Caco-2 (cell line): Measurements from ENCODE around the gene GHDC. TPM values are rescaled to one million over a fixed set of nuclear protein-coding genes. Genes with fewer than 3 reads are reported as not detected.

Source experiments
- BruUV-seq: library from RNA; stranded (reverse); fragments of 400-500 nt; replicated peaks from 2 replicates; lab custom pipeline; 2021; lab: Mats Ljungman, UMichigan
- CTCF ChIA-PET: fragments of 300-600 bp; sonication (Branson Sonifier 250); formaldehyde crosslinking; loops from one replicate; lab custom pipeline; 2022; ENCODE audit warnings: antibody characterized with exemption; lab: Charles Lee
- POLR2A ChIA-PET: fragments of 300-600 bp; sonication (Branson Sonifier 250); formaldehyde crosslinking; loops from one replicate; lab custom pipeline; 2022; ENCODE audit warnings: antibody characterized with exemption; lab: Charles Lee
- DNase-seq, 2 experiments: peaks; one replicate each; pipeline versions ENCODE4 v3.0.0 to v3.0.0-alpha.2; 2020 to 2022
- H3K27me3 ChIP-seq: replicated peaks from 2 replicates; pipeline ENCODE4 v1.6.0; 2011; ENCODE audit warnings: low read length; ENCODE audit not compliant: control insufficient read depth, insufficient read depth
- H3K36me3 ChIP-seq: 2 replicates; pipeline ENCODE4 v1.5.1; 2011; ENCODE audit warnings: low read length; ENCODE audit not compliant: control insufficient read depth, insufficient read depth
- H3K4me1 ChIP-seq: fragments of 250-450 bp; sonication (Bioruptor Pico); 2 replicates; pipeline ENCODE4 v1.5.1; 2020; ENCODE audit warnings: mild to moderate bottlenecking
- H3K4me3 ChIP-seq: 2 replicates; pipeline ENCODE4 v1.5.1; 2011; ENCODE audit warnings: low read depth, mild to moderate bottlenecking, control low read depth, low read length
- H3K9me3 ChIP-seq: fragments of 250-450 bp; sonication (Bioruptor Pico); 2 replicates; pipeline ENCODE4 v1.5.1; 2020; ENCODE audit warnings: mild to moderate bottlenecking, moderate library complexity
- H3K27ac Mint-ChIP-seq: one replicate; pipeline ENCODE4 v1.8.0; 2022; ENCODE audit warnings: mixed read lengths; ENCODE audit not compliant: unreplicated experiment
- H3K27me3 Mint-ChIP-seq: one replicate; pipeline ENCODE4 v1.8.0; 2022; ENCODE audit warnings: mixed read lengths; ENCODE audit not compliant: insufficient read depth, unreplicated experiment
- H3K36me3 Mint-ChIP-seq: one replicate; pipeline ENCODE4 v1.8.0; 2022; ENCODE audit warnings: mild to moderate bottlenecking, mixed read lengths; ENCODE audit not compliant: insufficient read depth, unreplicated experiment
- H3K4me1 Mint-ChIP-seq: one replicate; pipeline ENCODE4 v1.8.0; 2022; ENCODE audit warnings: low read depth, mixed read lengths; ENCODE audit not compliant: unreplicated experiment
- H3K4me3 Mint-ChIP-seq: one replicate; pipeline ENCODE4 v1.8.0; 2022; ENCODE audit warnings: mild to moderate bottlenecking, moderate library complexity, mixed read lengths; ENCODE audit not compliant: unreplicated experiment
- H3K9me3 Mint-ChIP-seq: one replicate; pipeline ENCODE4 v1.8.0; 2022; ENCODE audit warnings: mixed read lengths; ENCODE audit not compliant: unreplicated experiment
- intact Hi-C: fragments of 100-400 bp; cut with micrococcal nuclease; formaldehyde crosslinking; loops from one replicate; pipeline ENCODE4 v1.10.0; 2022; ENCODE audit not compliant: unreplicated experiment
- total RNA-seq: library from RNA; stranded (reverse); gene quantifications from 2 replicates; pipeline ENCODE4 v1.2.3, GENCODE V29; 2022
- TF ChIP-seq, protein P1 (sequence below), 2 experiments: fragments of 200-600 bp in 1 of 2; IDR thresholded peaks; 1 replicate in 1 of 2; 2 replicates in 1 of 2; pipeline versions ENCODE4 v1.5.1 to v1.8.0; 2011 to 2022; ENCODE audit warnings: antibody characterized with exemption in 1 of 2, control low read depth in 1 of 2, inconsistent platforms in 1 of 2, low read depth in 1 of 2, low read length in 1 of 2, mild to moderate bottlenecking in 1 of 2, moderate library complexity in 1 of 2; ENCODE audit not compliant: insufficient read depth in 1 of 2, severe bottlenecking in 1 of 2, unreplicated experiment in 1 of 2

Gene GHDC
- total RNA-seq, 1 experiment from 2014 or later = 17.7 TPM

DNA sequence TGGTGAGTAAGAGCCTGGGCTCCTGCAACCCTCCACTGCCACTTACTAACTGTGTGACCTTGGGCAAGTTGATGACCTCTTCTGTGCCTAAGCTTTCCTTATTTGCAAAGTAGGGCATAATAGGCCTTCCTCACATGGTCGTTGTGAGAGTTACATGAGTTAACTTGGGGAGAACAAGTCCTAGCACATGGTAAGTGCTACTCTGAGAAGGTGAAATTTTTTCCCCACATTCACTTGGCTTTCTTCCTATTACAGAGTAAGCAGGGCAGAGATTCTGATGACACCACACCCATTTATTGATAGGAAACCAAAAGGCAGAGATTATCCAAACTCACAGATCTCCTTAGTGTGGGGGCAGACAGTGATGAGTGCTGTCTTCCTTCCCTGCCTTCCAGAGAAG, 15.0 kb downstream of the GHDC start:
- H3K4me3 Mint-ChIP-seq = peak overlapping the region; percentile 62
- peaks cover 20% of the 10 kb centered on the region for H3K4me1 ChIP-seq

DNA sequence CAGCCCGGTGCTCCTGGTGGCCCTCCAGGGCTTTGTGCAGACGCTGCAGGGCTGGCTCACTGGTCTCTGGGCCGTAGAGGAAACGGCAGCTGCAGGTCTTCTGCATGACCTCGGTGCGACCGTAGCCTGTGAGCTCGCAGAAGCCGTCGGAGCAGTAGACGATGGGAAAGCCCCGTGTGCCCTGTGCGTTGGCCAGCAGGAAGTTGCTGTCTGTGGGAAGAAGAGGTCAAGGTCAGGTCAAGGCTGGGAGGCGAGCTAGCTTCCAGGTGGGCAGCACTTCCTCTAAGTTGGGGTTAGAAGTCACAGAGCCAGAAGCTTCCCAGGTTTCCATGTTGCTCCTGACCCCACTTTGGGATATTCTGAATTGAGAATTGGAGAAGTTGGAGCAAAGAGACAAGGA, 15.5 kb downstream of the GHDC start:
- Mint-ChIP-seq H3K27ac (no peak overlapping the region), H3K4me1 (peaks cover 11% of the 10 kb centered on the region), H3K9me3 (no peaks in the 10 kb centered on the region), H3K27me3 (peaks cover 8% of the 10 kb centered on the region), H3K36me3 (peaks cover 5% of the 10 kb centered on the region), H3K4me3 (no peak overlapping the region)
- CTCF ChIA-PET = interaction anchor here (0.6 kb wide), 1 partner anchor 99 kb away, joined by 3 read pairs; no protein-coding TSS in a partner anchor
- no peaks in the 10 kb centered on the region for H3K36me3 ChIP-seq
- H3K4me1 ChIP-seq = peaks cover 20% of the 10 kb centered on the region
- no peaks in the 10 kb centered on the region; the same call in 1 of the 2 replicates for H3K27me3 ChIP-seq
- no peak for DNase-seq
- BruUV-seq = no TSS peak
- no peaks in the 10 kb centered on the region for H3K9me3 ChIP-seq
- no peak overlapping the region for H3K4me3 ChIP-seq
- TF ChIP-seq, protein P1, sequence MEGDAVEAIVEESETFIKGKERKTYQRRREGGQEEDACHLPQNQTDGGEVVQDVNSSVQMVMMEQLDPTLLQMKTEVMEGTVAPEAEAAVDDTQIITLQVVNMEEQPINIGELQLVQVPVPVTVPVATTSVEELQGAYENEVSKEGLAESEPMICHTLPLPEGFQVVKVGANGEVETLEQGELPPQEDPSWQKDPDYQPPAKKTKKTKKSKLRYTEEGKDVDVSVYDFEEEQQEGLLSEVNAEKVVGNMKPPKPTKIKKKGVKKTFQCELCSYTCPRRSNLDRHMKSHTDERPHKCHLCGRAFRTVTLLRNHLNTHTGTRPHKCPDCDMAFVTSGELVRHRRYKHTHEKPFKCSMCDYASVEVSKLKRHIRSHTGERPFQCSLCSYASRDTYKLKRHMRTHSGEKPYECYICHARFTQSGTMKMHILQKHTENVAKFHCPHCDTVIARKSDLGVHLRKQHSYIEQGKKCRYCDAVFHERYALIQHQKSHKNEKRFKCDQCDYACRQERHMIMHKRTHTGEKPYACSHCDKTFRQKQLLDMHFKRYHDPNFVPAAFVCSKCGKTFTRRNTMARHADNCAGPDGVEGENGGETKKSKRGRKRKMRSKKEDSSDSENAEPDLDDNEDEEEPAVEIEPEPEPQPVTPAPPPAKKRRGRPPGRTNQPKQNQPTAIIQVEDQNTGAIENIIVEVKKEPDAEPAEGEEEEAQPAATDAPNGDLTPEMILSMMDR (IDR thresholded peaks at IDR 0.05; ENCODE audit: insufficient read depth in 1 of 2, low read depth in 1 of 2, low read length in 1 of 2, severe bottlenecking in 1 of 2, unreplicated experiment in 1 of 2) = no peak
- POLR2A ChIA-PET = no interaction called here
- intact Hi-C loops = no loop called here

More for the DNA sequence above, 15.0 kb downstream of the GHDC start:
- CTCF ChIA-PET = no interaction called here
- Histone ChIP-seq H3K27me3 (no peaks in the 10 kb centered on the region; the same call in 1 of the 2 replicates), H3K36me3 (no peaks in the 10 kb centered on the region), H3K4me3 (no peak overlapping the region), H3K9me3 (no peaks in the 10 kb centered on the region)
- TF ChIP-seq, protein P1 (IDR thresholded peaks at IDR 0.05; ENCODE audit: insufficient read depth in 1 of 2, low read depth in 1 of 2, low read length in 1 of 2, severe bottlenecking in 1 of 2, unreplicated experiment in 1 of 2) = no peak
- peaks cover 5% of the 10 kb centered on the region for H3K36me3 Mint-ChIP-seq
- DNase-seq = no peak
- H3K27ac Mint-ChIP-seq = no peak overlapping the region
- H3K27me3 Mint-ChIP-seq = peaks cover 8% of the 10 kb centered on the region
- H3K9me3 Mint-ChIP-seq = no peaks in the 10 kb centered on the region
- H3K4me1 Mint-ChIP-seq = peaks cover 11% of the 10 kb centered on the region
- intact Hi-C loops = no loop called here
- no TSS peak for BruUV-seq
- POLR2A ChIA-PET = no interaction called here

DNA sequence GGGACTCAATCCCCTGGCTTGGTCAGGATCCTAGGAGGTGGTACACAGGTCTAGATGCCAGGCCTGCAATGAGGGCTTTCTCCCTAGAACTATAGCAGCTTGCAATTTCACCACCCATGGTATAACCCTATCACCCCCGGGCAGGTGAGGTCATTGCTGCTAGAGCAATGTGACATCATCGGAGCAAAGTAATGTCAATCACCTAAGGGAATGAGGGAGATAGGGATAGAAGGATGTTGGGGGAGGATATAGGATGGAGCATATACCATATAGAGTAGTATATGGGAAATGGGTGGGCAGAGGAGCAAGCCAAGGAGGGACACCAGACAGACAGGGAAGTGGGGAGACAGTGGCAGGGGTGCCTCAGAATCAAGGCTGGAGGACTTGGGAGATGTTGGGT, 16.6 kb downstream of the GHDC start:
- Histone ChIP-seq H3K4me1 (peaks cover 15% of the 10 kb centered on the region), H3K36me3 (no peaks in the 10 kb centered on the region), H3K9me3 (no peaks in the 10 kb centered on the region), H3K27me3 (peaks cover under 1% of the 10 kb centered on the region; the same call in 1 of the 2 replicates), H3K4me3 (no peak overlapping the region)
- TF ChIP-seq, protein P1 (IDR thresholded peaks at IDR 0.05; ENCODE audit: insufficient read depth in 1 of 2, low read depth in 1 of 2, low read length in 1 of 2, severe bottlenecking in 1 of 2, unreplicated experiment in 1 of 2) = no peak
- intact Hi-C loops = no loop called here
- H3K4me3 Mint-ChIP-seq = no peak overlapping the region
- CTCF ChIA-PET = no interaction called here
- H3K36me3 Mint-ChIP-seq = peaks cover 5% of the 10 kb centered on the region
- no peaks in the 10 kb centered on the region for H3K9me3 Mint-ChIP-seq
- H3K27ac Mint-ChIP-seq = no peak overlapping the region
- POLR2A ChIA-PET = no interaction called here
- no peaks in the 10 kb centered on the region for H3K4me1 Mint-ChIP-seq
- DNase-seq = no peak
- peaks cover 2% of the 10 kb centered on the region for H3K27me3 Mint-ChIP-seq
- no TSS peak for BruUV-seq
